Measurements from ENCODE around the gene GLI2.

GLI2 gene

DNA sequence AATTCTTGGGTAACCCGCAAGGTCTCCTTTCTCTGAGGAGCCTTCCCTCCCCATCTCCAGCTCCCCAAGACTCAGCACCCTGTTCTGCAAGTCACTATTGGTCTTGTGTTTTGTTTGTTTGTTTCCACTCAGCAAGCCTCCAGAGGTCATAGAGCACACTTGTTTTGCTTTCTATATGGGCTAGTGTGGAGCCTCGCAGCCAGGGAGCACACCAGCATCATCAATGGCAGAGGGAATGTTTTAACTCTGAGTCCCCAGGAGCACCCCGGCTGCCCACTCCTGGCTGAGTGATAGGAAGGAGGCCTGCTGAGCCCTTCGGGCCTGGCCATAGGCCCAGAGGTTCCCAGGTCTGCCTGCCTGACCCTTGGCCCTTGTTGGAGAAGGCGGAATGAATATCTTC, 36.6 kb downstream of the GLI2 start:
- ChIA-PET CTCF (interaction anchor here (0.6 kb wide), 1 partner anchor 276 kb away, joined by 3 read pairs; no protein-coding TSS in a partner anchor), POLR2A (interaction anchor here (1.2 kb wide), 1 partner anchor 37 kb away, joined by 3 read pairs; the partner anchor contains the start of gene GLI2)
- Histone ChIP-seq H3K4me3 (ENCODE audit: low read depth, low read length) (no peak overlapping the region), H3K4me1 (ENCODE audit: control insufficient read depth, insufficient read depth, low read length) (peaks cover 5% of the 10 kb centered on the region; the same call in 1 of the 2 replicates), H3K9me3 (ENCODE audit: control insufficient read depth, insufficient read depth, low read depth, low read length) (no peaks in the 10 kb centered on the region), H3K27ac (ENCODE audit: extremely low read depth, low read depth, low read length) (no peak overlapping the region), H3K36me3 (ENCODE audit: control insufficient read depth in 2 of 2, insufficient read depth in 1 of 2, low read length in 2 of 2) (no peaks in the 10 kb centered on the region)
- no peak for TF ChIP-seq ZNF211 (tag by site-specific recombination; IDR thresholded peaks at IDR 0.05; ENCODE audit: low read depth)
- no peak for TF ChIP-seq KLF9 (tag by site-specific recombination; IDR thresholded peaks at IDR 0.05; ENCODE audit: low read depth)

DNA sequence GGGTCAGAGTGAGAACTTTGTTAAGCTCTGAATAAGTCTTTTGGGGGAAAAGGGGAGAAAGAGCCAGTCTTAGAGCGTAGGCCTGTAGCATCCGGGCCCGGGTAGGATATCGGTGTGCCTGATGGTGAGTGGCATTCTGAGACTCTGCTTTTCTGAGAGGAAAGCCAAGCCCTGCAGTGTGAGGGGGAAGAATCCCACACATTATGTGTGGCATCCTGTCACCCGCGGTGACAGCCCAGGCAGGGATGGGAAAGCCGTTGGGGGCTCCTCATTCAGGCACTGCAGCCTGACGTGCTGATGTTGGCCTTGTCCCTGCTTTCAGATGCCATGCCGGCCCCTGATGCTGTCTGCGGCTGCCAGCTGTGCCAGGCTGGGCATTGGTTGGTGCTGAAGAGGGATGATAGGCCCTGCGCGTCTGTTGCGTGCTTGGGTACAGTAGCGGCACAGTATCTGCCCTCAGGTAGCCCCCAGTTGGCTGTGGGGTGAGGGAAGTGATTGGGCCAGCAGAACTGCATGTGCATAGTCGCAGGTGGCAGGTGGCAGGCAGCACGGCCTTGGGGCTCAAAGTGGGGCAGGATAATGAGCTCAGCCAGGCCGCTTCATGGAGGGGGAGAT, 37.6 kb downstream of the GLI2 start:
- Histone ChIP-seq H3K36me3 (ENCODE audit: control insufficient read depth in 2 of 2, insufficient read depth in 1 of 2, low read length in 2 of 2) (no peaks in the 10 kb centered on the region), H3K4me1 (ENCODE audit: control insufficient read depth, insufficient read depth, low read length) (peaks cover 5% of the 10 kb centered on the region; the same call in 1 of the 2 replicates), H3K27ac (ENCODE audit: extremely low read depth, low read depth, low read length) (no peak overlapping the region), H3K9me3 (ENCODE audit: control insufficient read depth, insufficient read depth, low read depth, low read length) (no peaks in the 10 kb centered on the region), H3K4me3 (ENCODE audit: low read depth, low read length) (no peak overlapping the region)
- TF ChIP-seq ZNF366 (tag by site-specific recombination; conservative IDR thresholded peaks at IDR 0.05) (no peak), ZNF596 (tag by site-specific recombination; IDR thresholded peaks at IDR 0.05) (no peak), BCL11B (tag by site-specific recombination; IDR thresholded peaks at IDR 0.05; ENCODE audit: low read depth) (no peak)
- TF ChIP-seq, protein P1, sequence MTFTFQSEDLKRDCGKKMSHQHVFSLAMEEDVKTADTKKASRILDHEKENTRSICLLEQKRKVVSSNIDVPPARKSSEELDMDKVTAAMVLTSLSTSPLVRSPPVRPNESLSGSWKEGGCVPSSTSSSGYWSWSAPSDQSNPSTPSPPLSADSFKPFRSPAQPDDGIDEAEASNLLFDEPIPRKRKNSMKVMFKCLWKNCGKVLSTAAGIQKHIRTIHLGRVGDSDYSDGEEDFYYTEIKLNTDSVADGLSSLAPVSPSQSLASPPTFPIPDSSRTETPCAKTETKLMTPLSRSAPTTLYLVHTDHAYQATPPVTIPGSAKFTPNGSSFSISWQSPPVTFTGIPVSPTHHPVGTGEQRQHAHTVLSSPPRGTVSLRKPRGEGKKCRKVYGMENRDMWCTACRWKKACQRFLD (tag by site-specific recombination; IDR thresholded peaks at IDR 0.05), result no peak
- CTCF ChIA-PET, result interaction anchor here (0.6 kb wide), 2 partner anchors 37 to 185 kb away, joined by 3 to 4 read pairs; no protein-coding TSS in a partner anchor
- POLR2A ChIA-PET, result interaction anchor here (1.1 kb wide), 1 partner anchor 9 kb away, joined by 3 read pairs; no protein-coding TSS in a partner anchor

DNA sequence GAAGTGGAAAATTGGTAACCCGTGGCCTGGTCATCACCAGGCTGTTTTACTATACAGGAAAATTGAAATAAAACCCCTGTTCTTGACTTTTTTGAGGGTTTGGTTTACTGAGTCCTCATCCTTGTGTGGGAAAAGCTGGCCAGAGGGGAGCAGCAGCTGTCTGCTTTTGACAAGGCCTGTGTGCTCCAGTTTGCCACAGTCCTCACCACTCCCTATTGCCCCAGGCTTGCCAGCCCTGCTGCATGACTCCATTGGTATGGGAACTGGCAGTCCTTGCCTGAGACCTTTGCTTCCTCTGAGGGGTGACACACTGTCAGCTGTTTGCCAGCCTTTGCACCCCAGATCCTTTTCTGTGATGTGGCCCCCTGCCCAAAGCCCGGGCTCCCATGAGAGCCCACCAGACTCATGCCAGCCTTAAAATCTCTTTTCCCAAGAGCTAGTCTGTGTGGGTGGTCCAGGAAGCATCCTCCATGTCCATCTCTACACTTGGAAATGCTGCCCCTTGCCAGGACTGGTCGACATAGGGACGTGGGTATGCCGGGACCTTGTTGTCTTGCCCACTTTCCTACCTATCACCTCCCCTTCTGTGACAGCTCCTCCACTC, 39.0 kb downstream of the GLI2 start:
- Histone ChIP-seq H3K9me3 (ENCODE audit: control insufficient read depth, insufficient read depth, low read depth, low read length) (no peaks in the 10 kb centered on the region), H3K27ac (ENCODE audit: extremely low read depth, low read depth, low read length) (no peak overlapping the region), H3K4me3 (ENCODE audit: low read depth, low read length) (no peak overlapping the region), H3K36me3 (ENCODE audit: control insufficient read depth in 2 of 2, insufficient read depth in 1 of 2, low read length in 2 of 2) (no peaks in the 10 kb centered on the region), H3K4me1 (ENCODE audit: control insufficient read depth, insufficient read depth, low read length) (peaks cover 5% of the 10 kb centered on the region; the same call in 1 of the 2 replicates)
- TF ChIP-seq ZNF248 (tag by site-specific recombination; IDR thresholded peaks at IDR 0.05), result no peak
- POLR2A ChIA-PET, result no interaction called here
- CTCF ChIA-PET, result interaction anchor here (0.7 to 1.4 kb wide), 2 partner anchors 78 to 605 kb away, joined by 3 to 6 read pairs; no protein-coding TSS in a partner anchor

DNA sequence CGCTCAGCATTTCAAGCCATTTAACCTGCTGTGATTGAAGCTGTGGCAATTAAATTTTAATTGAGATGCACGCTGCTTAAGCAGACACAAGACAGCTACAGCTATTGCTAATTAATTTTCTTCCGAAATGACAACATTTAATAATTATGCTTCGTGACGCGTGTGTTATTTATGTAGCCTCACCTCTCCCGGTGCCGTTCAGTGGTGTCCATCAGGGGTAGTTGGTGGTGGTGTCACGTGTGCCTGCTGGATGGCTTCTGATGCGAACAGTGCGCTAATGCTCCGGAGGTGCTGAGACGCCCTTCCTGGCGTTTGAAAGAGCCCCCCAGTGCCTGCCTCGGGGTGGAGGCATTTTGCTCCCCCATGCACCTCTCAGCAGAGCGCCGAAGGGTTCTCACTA, 39.5 kb downstream of the GLI2 start:
- no peak overlapping the region for H3K27ac ChIP-seq (ENCODE audit: extremely low read depth, low read depth, low read length)
- no peaks in the 10 kb centered on the region for H3K9me3 ChIP-seq (ENCODE audit: control insufficient read depth, insufficient read depth, low read depth, low read length)
- ChIA-PET POLR2A (no interaction called here), CTCF (interaction anchor here (1.4 kb wide), 1 partner anchor 79 kb away, joined by 6 read pairs; no protein-coding TSS in a partner anchor)
- H3K4me1 ChIP-seq (ENCODE audit: control insufficient read depth, insufficient read depth, low read length), result peaks cover 9% of the 10 kb centered on the region
- no peak overlapping the region for H3K4me3 ChIP-seq (ENCODE audit: low read depth, low read length)
- TF ChIP-seq ZNF132 (tag by site-specific recombination; IDR thresholded peaks at IDR 0.05; ENCODE audit: borderline replicate concordance) (no peak), ZNF335 (tag by site-specific recombination; conservative IDR thresholded peaks at IDR 0.05) (no peak), YY1 (tag by site-specific recombination; IDR thresholded peaks at IDR 0.05) (no peak), KLF1 (tag by site-specific recombination; IDR thresholded peaks at IDR 0.05) (no peak), ZNF571 (tag by site-specific recombination; IDR thresholded peaks at IDR 0.05) (no peak), ZNF558 (tag by site-specific recombination; IDR thresholded peaks at IDR 0.05) (no peak), ZNF423 (tag by site-specific recombination; IDR thresholded peaks at IDR 0.05) (no peak), ZNF785 (tag by site-specific recombination; IDR thresholded peaks at IDR 0.05) (no peak), KLF9 (tag by site-specific recombination; IDR thresholded peaks at IDR 0.05; ENCODE audit: low read depth) (no peak), ZNF175 (tag by site-specific recombination; IDR thresholded peaks at IDR 0.05) (no peak), ZSCAN30 (tag by site-specific recombination; IDR thresholded peaks at IDR 0.05) (no peak), ZBTB17 (tag by site-specific recombination; IDR thresholded peaks at IDR 0.05) (no peak), PRDM1 (tag by site-specific recombination; IDR thresholded peaks at IDR 0.05) (no peak)
- TF ChIP-seq, protein P2, sequence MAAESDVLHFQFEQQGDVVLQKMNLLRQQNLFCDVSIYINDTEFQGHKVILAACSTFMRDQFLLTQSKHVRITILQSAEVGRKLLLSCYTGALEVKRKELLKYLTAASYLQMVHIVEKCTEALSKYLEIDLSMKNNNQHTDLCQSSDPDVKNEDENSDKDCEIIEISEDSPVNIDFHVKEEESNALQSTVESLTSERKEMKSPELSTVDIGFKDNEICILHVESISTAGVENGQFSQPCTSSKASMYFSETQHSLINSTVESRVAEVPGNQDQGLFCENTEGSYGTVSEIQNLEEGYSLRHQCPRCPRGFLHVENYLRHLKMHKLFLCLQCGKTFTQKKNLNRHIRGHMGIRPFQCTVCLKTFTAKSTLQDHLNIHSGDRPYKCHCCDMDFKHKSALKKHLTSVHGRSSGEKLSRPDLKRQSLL (tag by site-specific recombination; IDR thresholded peaks at IDR 0.05), result no peak
- TF ChIP-seq, protein P3, sequence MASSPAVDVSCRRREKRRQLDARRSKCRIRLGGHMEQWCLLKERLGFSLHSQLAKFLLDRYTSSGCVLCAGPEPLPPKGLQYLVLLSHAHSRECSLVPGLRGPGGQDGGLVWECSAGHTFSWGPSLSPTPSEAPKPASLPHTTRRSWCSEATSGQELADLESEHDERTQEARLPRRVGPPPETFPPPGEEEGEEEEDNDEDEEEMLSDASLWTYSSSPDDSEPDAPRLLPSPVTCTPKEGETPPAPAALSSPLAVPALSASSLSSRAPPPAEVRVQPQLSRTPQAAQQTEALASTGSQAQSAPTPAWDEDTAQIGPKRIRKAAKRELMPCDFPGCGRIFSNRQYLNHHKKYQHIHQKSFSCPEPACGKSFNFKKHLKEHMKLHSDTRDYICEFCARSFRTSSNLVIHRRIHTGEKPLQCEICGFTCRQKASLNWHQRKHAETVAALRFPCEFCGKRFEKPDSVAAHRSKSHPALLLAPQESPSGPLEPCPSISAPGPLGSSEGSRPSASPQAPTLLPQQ (tag by site-specific recombination; IDR thresholded peaks at IDR 0.05), result no peak
- TF ChIP-seq, protein P4, sequence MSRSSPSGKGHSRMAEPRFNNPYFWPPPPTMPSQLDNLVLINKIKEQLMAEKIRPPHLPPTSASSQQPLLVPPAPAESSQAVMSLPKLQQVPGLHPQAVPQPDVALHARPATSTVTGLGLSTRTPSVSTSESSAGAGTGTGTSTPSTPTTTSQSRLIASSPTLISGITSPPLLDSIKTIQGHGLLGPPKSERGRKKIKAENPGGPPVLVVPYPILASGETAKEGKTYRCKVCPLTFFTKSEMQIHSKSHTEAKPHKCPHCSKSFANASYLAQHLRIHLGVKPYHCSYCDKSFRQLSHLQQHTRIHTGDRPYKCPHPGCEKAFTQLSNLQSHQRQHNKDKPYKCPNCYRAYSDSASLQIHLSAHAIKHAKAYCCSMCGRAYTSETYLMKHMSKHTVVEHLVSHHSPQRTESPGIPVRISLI (tag by site-specific recombination; IDR thresholded peaks at IDR 0.05), result no peak
- no peaks in the 10 kb centered on the region for H3K36me3 ChIP-seq (ENCODE audit: control insufficient read depth in 2 of 2, insufficient read depth in 1 of 2, low read length in 2 of 2)
